Measurements from ENCODE around the gene C1QTNF8. TPM values are rescaled to one million over a fixed set of nuclear protein-coding genes. Genes with fewer than 3 reads are reported as not detected.

Gene C1QTNF8
- total RNA-seq, 1 experiment from 2014 or later = not detected

- CTCF ChIA-PET = no interaction called here
Measured at GRCh38 chr16:1119129-1119528, 23.1 kb upstream of the C1QTNF8 start.

GRCh38 chr16:1117926-1118325 is 21.9 kb upstream of the C1QTNF8 start:
- CTCF ChIA-PET = no interaction called here
- Histone ChIP-seq H3K4me1 (replicated peaks; ENCODE audit: insufficient read depth) (no peaks in the 10 kb centered on the region), H4K20me1 (ENCODE audit: insufficient read depth) (no peaks in the 10 kb centered on the region; the same call in 1 of the 2 replicates), H3K79me2 (ENCODE audit: low read depth) (no peaks in the 10 kb centered on the region), H3K27me3 (ENCODE audit: insufficient read depth, low read depth) (peaks cover 84% of the 10 kb centered on the region), H3F3A (ENCODE audit: insufficient read depth, low read depth) (no peaks in the 10 kb centered on the region), H3K27ac (no peak overlapping the region), H3K4me3 (no peak overlapping the region), H2AFZ (no peak overlapping the region), H3K9me2 (ENCODE audit: insufficient read depth) (no peaks in the 10 kb centered on the region), H3K4me2 (no peak overlapping the region), H3K9me3 (ENCODE audit: insufficient read depth, low read depth) (no peaks in the 10 kb centered on the region), H3K36me3 (ENCODE audit: low read depth) (no peaks in the 10 kb centered on the region)
- intact Hi-C loops (cut with micrococcal nuclease; ENCODE audit: unreplicated experiment) = no loop called here
- POLR2A ChIA-PET (ENCODE audit: unreplicated experiment) = no interaction called here
- no TSS peak for BruUV-seq (replicated peaks)
- no peak for DNase-seq
- no peak for TF ChIP-seq CTCF (conservative IDR thresholded peaks at IDR 0.05)
- TF ChIP-seq EZH2 (IDR thresholded peaks at IDR 0.05; ENCODE audit: low read depth) = no peak

More at GRCh38 chr16:1119129-1119528, 23.1 kb upstream of the C1QTNF8 start:
- intact Hi-C loops (cut with micrococcal nuclease; ENCODE audit: unreplicated experiment) = no loop called here
- Histone ChIP-seq H4K20me1 (ENCODE audit: insufficient read depth) (no peaks in the 10 kb centered on the region), H3K79me2 (ENCODE audit: low read depth) (no peaks in the 10 kb centered on the region), H3K27me3 (ENCODE audit: insufficient read depth, low read depth) (peaks cover 91% of the 10 kb centered on the region), H3K27ac (no peak overlapping the region), H3K4me2 (no peak overlapping the region), H3K36me3 (ENCODE audit: low read depth) (no peaks in the 10 kb centered on the region), H3F3A (ENCODE audit: insufficient read depth, low read depth) (no peaks in the 10 kb centered on the region), H3K9me2 (ENCODE audit: insufficient read depth) (no peaks in the 10 kb centered on the region), H3K4me3 (no peak overlapping the region), H3K4me1 (replicated peaks; ENCODE audit: insufficient read depth) (no peaks in the 10 kb centered on the region), H3K9me3 (ENCODE audit: insufficient read depth, low read depth) (no peaks in the 10 kb centered on the region), H2AFZ (no peak overlapping the region)
- no peak for DNase-seq
- TF ChIP-seq EZH2 (IDR thresholded peaks at IDR 0.05; ENCODE audit: low read depth) (no peak), CTCF (conservative IDR thresholded peaks at IDR 0.05) (no peak)
- POLR2A ChIA-PET (ENCODE audit: unreplicated experiment) = no interaction called here
- BruUV-seq (replicated peaks) = no TSS peak

- BruUV-seq (replicated peaks) = no TSS peak
- CTCF ChIA-PET = no interaction called here
Measured at GRCh38 chr16:1117176-1117900, 21.3 kb upstream of the C1QTNF8 start.

More at GRCh38 chr16:1117176-1117900, 21.3 kb upstream of the C1QTNF8 start:
- POLR2A ChIA-PET (ENCODE audit: unreplicated experiment) = no interaction called here
- H3F3A ChIP-seq (ENCODE audit: insufficient read depth, low read depth) = no peaks in the 10 kb centered on the region
- DNase-seq = no peak
- no peak overlapping the region for H2AFZ ChIP-seq
- H3K4me2 ChIP-seq = no peak overlapping the region
- H3K27ac ChIP-seq = no peak overlapping the region
- no peaks in the 10 kb centered on the region for H3K9me3 ChIP-seq (ENCODE audit: insufficient read depth, low read depth)
- H3K27me3 ChIP-seq (ENCODE audit: insufficient read depth, low read depth) = peaks cover 84% of the 10 kb centered on the region
- H3K79me2 ChIP-seq (ENCODE audit: low read depth) = no peaks in the 10 kb centered on the region
- intact Hi-C loops (cut with micrococcal nuclease; ENCODE audit: unreplicated experiment) = no loop called here
- H3K9me2 ChIP-seq (ENCODE audit: insufficient read depth) = no peaks in the 10 kb centered on the region
- no peak for TF ChIP-seq CTCF (conservative IDR thresholded peaks at IDR 0.05)
- no peak for TF ChIP-seq EZH2 (IDR thresholded peaks at IDR 0.05; ENCODE audit: low read depth)
- no peaks in the 10 kb centered on the region for H3K4me1 ChIP-seq (replicated peaks; ENCODE audit: insufficient read depth)
- H3K36me3 ChIP-seq (ENCODE audit: low read depth) = no peaks in the 10 kb centered on the region
- H4K20me1 ChIP-seq (ENCODE audit: insufficient read depth) = no peaks in the 10 kb centered on the region; the same call in 1 of the 2 replicates
- no peak overlapping the region for H3K4me3 ChIP-seq

Data from PC-9 (cell line).